Ectodermal cell (in vitro differentiated cells): ENCODE measurements around the gene CPNE1.

Source experiments
- H3K27ac ChIP-seq: 2 replicates; pipeline ENCODE4 v1.7.0; 2013; ENCODE audit warnings: mild to moderate bottlenecking, low read depth, low read length; ENCODE audit not compliant: insufficient read depth, poor library complexity, severe bottlenecking
- H3K27me3 ChIP-seq: 2 replicates; pipeline ENCODE4 v1.7.0; 2013; ENCODE audit warnings: mild to moderate bottlenecking, low read length; ENCODE audit not compliant: insufficient read depth, control insufficient read depth, poor library complexity, severe bottlenecking
- H3K36me3 ChIP-seq: one replicate; pipeline ENCODE4 v1.7.0; 2013; ENCODE audit warnings: low read length; ENCODE audit not compliant: control insufficient read depth, insufficient read depth
- H3K4me1 ChIP-seq: one replicate; pipeline ENCODE4 v1.7.0; 2013; ENCODE audit warnings: low read length; ENCODE audit not compliant: control insufficient read depth, insufficient read depth
- H3K4me3 ChIP-seq: 2 replicates; pipeline ENCODE4 v1.7.0; 2013; ENCODE audit warnings: low read depth, low read length, control low read depth; ENCODE audit not compliant: insufficient read depth
- H3K9me3 ChIP-seq: 2 replicates; pipeline ENCODE4 v1.7.0; 2013; ENCODE audit warnings: mild to moderate bottlenecking, low read length, moderate library complexity; ENCODE audit not compliant: control insufficient read depth
- WGBS, 2 experiments: methylation state at CpG; one replicate each; pipeline ENCODE4 v1.1.7; 2013; ENCODE audit warnings: missing lambda C conversion rate in 2 of 2; 5-methylcytosine and 5-hydroxymethylcytosine counted together

CPNE1 gene

DNA sequence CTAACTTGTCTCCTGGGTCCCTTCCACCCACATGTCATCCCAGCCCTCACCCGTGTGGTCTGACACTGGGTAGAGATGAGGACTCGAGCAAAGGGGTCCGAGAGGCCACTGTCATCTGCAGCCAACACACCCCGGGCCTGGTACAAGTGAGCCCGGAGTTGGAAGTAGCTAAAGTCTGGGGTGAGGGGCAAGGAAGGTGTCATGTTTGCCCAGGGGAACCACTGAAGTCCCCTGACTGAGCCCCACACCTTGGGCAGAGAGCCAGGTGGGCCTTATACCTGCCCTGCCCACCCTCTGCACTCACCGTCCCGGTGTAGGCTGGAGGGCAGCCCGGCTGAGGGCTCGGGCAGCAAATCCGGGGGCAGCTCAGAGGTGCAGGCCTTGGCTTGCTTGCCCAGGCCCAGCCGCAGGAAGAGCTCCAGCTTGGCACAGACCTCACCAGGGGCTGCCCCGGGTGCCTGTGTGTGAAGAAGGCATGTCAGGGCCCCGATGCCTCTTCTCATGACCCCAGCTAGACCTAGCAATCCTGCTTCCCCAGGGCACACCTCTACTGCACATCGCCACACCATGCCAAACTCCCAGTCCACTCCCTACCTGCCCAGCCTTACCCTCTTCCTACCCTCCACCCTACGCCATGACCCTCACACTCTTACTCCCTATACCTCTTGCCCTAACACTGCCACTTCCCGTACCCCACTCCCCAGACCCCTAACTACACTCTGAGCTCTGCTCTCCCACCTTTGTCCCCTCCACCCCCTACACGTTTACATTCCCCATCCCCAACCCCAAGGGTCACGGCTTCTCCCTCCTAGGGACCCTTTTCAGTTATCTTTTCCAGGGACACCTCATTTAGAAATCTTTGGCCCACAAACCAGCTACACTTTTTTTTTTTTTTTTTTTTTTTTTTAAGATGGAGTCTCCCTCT, 80.8 kb downstream of the CPNE1 start:
- Histone ChIP-seq H3K4me3 (no peak overlapping the region), H3K36me3 (no peaks in the 10 kb centered on the region), H3K4me1 (no peaks in the 10 kb centered on the region), H3K27ac (no peak overlapping the region), H3K9me3 (no peaks in the 10 kb centered on the region), H3K27me3 (no peaks in the 10 kb centered on the region)
- WGBS, 2 experiments, result 94% methylated on average over 18 of the region's 18 CpGs

DNA sequence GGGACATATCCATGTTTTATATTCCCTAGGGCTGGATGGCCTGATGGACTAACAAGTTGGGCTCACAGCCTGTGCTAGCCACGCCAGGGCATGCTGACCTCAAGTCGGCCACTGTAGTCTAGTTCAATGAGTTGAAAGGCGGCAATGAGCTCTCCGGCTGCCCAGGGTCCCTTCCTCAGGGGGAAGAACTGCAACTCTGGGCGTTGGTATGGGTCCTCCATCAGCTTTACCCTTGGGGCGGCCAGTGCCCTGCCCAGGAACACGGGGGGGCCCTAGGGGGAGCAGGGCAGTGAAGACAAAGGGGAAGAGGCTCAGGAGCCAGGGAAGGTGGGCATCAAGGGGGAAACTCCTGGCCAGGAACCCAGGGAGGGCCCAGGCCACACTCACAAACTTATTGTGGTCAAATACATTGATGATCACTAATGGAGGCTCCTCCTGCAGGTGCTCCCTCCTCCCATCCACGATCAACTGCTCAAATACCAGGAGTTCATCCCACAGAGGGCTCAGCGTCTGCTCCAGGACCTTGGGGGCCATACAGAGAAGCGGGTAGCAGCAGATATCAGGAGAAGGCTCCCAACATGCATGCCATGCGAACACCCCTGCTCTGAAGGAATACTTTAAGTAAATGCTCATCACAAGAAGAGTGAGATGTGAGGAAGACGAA, 81.8 kb downstream of the CPNE1 start:
- no peak overlapping the region for H3K4me3 ChIP-seq
- no peak overlapping the region for H3K27ac ChIP-seq
- WGBS, 2 experiments, result 89 to 90% methylated on average over 12 of the region's 12 CpGs
- no peaks in the 10 kb centered on the region for H3K27me3 ChIP-seq
- H3K36me3 ChIP-seq, result no peaks in the 10 kb centered on the region
- no peaks in the 10 kb centered on the region for H3K4me1 ChIP-seq
- H3K9me3 ChIP-seq, result no peaks in the 10 kb centered on the region

DNA sequence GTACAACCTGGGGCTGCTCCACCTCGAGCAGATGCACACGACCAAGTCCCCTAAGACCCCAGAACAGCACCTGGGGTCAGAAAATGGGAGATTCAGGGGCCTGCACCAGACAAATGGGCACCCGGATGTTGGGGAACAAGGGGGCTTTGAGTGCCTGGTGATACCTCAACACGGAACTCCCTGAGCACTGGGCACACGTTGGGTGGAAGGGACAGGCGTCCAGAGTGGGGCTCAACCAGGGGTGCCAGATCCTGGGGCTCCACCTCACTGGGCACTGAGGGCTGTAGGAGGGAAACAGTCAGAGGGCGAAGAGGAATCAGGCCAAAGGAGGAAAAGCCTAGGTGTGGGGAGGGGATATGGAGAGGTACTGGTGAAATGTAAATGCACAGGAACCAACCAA, 82.6 kb downstream of the CPNE1 start:
- Histone ChIP-seq H3K27me3 (no peaks in the 10 kb centered on the region), H3K4me3 (no peak overlapping the region), H3K9me3 (no peaks in the 10 kb centered on the region), H3K4me1 (no peaks in the 10 kb centered on the region), H3K36me3 (no peaks in the 10 kb centered on the region), H3K27ac (no peak overlapping the region)
- 94 to 95% methylated on average over 7 of the region's 7 CpGs for WGBS, 2 experiments

DNA sequence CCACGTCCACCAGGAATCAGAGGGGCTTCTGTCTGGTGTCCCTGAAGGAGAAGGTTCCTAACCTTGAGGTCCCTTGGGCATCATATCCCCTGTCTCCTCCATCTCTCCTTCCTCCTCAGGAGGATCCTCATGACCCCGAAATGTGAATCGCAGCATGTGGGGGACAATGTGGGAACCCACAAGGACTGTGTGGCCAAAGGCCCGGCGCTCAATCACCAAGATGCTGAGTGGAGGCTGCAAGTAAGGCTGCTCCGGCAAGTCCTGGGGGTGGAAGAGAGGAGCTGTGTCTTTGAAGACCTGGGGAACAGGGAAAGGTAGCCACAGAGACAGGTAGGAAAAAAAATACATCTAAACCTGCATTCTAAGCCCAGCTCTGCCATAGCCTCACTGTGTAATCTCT, 85.5 kb downstream of the CPNE1 start:
- Histone ChIP-seq H3K4me3 (no peak overlapping the region), H3K9me3 (no peaks in the 10 kb centered on the region)
- 93 to 94% methylated on average over 6 of the region's 6 CpGs for WGBS, 2 experiments

DNA sequence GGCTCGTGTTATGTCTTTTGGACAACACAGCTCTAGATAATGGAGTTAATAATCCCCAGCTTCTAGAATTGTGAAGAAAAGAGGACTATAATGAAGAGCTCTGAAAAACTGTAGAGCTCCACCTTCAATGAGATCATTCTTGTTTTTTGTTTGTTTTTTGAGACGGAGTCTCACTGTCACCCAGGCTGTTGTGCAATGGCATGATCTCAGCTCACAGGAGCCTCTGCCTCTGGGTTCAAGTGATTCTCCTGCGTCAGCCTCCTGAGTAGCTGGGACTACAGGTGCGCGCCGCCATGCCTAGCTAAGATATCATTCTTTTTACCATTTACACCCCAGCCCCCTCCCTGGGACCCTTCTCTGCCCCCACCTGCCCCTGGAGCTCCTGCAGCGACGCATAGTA, 86.2 kb downstream of the CPNE1 start:
- Histone ChIP-seq H3K4me3 (no peak overlapping the region), H3K27ac (no peak overlapping the region), H3K36me3 (no peaks in the 10 kb centered on the region), H3K4me1 (no peaks in the 10 kb centered on the region), H3K9me3 (no peaks in the 10 kb centered on the region), H3K27me3 (no peaks in the 10 kb centered on the region)
- 94 to 95% methylated on average over 8 of the region's 8 CpGs for WGBS, 2 experiments

More for the DNA sequence above, 85.5 kb downstream of the CPNE1 start:
- no peaks in the 10 kb centered on the region for H3K27me3 ChIP-seq
- no peaks in the 10 kb centered on the region for H3K4me1 ChIP-seq
- no peaks in the 10 kb centered on the region for H3K36me3 ChIP-seq
- no peak overlapping the region for H3K27ac ChIP-seq

DNA sequence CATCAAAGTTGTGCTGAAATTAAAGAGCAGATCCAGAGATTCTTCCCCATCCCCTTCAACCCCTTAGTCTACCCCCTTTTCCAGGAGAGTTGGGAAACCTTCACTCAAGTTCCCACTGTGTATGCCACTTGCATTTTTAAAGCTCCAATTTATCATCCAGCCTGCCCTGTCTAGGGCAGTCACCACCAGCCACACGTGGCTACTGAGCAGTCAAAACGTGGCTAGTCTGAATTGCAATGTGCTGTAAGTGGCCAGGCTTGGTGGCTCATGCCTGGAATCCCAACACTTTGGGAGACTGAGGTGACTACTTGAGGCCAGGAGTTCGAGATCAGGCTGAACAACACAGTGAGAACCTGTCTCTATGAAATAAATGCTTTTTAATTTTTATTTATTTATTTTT, 87.9 kb downstream of the CPNE1 start:
- WGBS, 2 experiments, result 75 to 77% methylated on average over 3 of the region's 3 CpGs
- H3K27me3 ChIP-seq, result no peaks in the 10 kb centered on the region

More for the DNA sequence above, 87.9 kb downstream of the CPNE1 start:
- Histone ChIP-seq H3K4me3 (no peak overlapping the region), H3K9me3 (no peaks in the 10 kb centered on the region), H3K4me1 (no peaks in the 10 kb centered on the region), H3K36me3 (no peaks in the 10 kb centered on the region), H3K27ac (no peak overlapping the region)
